ENCODE data around the gene SEPHS2. TPM values are rescaled to one million over a fixed set of nuclear protein-coding genes. Genes with fewer than 3 reads are reported as not detected.

SEPHS2 gene
- total RNA-seq, 1 experiment from 2014 or later = 52.6 TPM

DNA sequence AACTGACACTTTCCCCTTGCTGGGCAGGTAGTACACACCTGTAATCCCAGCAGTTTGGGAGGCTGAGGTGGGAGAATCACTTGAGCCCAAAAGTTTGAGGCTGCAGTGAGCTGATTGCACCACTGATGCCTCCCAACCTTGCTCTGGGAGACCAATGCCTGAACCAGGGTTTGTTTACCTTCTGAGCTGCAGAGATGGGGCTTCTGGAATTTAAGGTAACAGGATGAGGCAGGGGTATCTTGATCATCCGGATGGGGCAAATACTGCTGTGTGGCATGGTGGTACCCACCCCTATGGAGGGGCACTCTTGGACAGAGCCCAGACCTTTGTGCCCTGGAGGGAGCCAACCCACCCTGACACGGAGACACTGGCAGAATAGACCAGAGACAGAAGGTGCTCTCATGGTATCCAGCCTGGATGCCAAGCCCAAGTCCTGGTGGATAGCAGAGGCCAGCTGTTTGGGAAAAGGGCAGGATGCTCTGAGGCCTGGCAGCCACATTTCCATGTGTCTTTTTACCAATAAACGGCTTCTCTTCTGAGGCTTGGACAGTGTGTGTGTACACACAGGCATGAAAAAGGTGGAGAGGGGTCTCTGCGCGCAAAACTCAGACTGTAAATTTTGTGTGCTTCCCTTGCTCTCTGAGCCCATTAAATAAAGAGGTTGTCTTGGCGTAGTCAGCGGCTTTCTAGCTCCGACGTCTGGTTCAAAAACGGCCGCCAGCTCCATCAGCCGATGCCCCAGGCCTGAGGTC is 46.1 kb downstream of the SEPHS2 start:
- Mint-ChIP-seq H3K27ac (peak overlapping the region; percentile 96 to 98 (median 98)), H3K36me3 (ENCODE audit: insufficient read depth in 1 of 3, low read depth in 3 of 3) (peaks cover 9 to 33% (median 20%) of the 10 kb centered on the region in 3 experiments; a peak in 6 of 7 replicates), H3K27me3 (ENCODE audit: low read depth) (peaks cover 2% of the 10 kb centered on the region), H3K9me3 (no peaks in the 10 kb centered on the region; a peak in 1 of 5 replicates), H3K4me3 (peak overlapping the region; percentile 67 to 84), H3K4me1 (peaks cover 27 to 34% of the 10 kb centered on the region in 2 experiments)
- H3K23me2 ChIP-seq (ENCODE audit: insufficient read length, low read depth, low read length, poor library complexity, severe bottlenecking) = peaks cover 15% of the 10 kb centered on the region
- H4K5ac ChIP-seq (ENCODE audit: insufficient read length, low read depth, low read length) = no peak overlapping the region
- no peaks in the 10 kb centered on the region for H4K20me1 ChIP-seq (ENCODE audit: control insufficient read depth, insufficient read depth, insufficient read length)
- no peak overlapping the region for H4K8ac ChIP-seq (replicated peaks; ENCODE audit: insufficient read length, low read depth, low read length)
- H3K4ac ChIP-seq (ENCODE audit: low read depth, low read length) = no peak overlapping the region; the same call in 1 of the 2 replicates
- H3K4me2 ChIP-seq (ENCODE audit: insufficient read depth, insufficient read length, low read length) = peak overlapping the region; percentile 47
- H2AFZ ChIP-seq (ENCODE audit: low read length) = no peak overlapping the region
- no peak overlapping the region for H2BK120ac ChIP-seq (ENCODE audit: low read depth, low read length, poor library complexity, severe bottlenecking)
- peak overlapping the region; percentile 42; the same call in 1 of the 2 replicates for H3K14ac ChIP-seq (ENCODE audit: insufficient read depth, low read length)
- H3K56ac ChIP-seq (ENCODE audit: insufficient read length, low read depth, low read length) = no peak overlapping the region
- peak overlapping the region; percentile 12 for H3K27ac ChIP-seq (ENCODE audit: insufficient read length, low read depth, low read length)
- no peak overlapping the region for H2BK20ac ChIP-seq (ENCODE audit: low read depth, low read length, poor library complexity, severe bottlenecking)
- no peak overlapping the region for H2BK15ac ChIP-seq (ENCODE audit: low read depth, low read length)
- no peak overlapping the region for H3K23ac ChIP-seq (ENCODE audit: insufficient read length, low read depth, low read length)
- H3T11ph ChIP-seq (ENCODE audit: low read length) = no peak overlapping the region
- peaks cover 4% of the 10 kb centered on the region; the same call in 1 of the 2 replicates for H3K79me2 ChIP-seq (ENCODE audit: insufficient read depth, low read length)
- H2BK12ac ChIP-seq (ENCODE audit: insufficient read length, low read depth, low read length) = no peak overlapping the region
- no peak overlapping the region for H2AK5ac ChIP-seq (ENCODE audit: insufficient read length, low read length)
- H3K79me1 ChIP-seq (ENCODE audit: insufficient read depth, low read depth, low read length, poor library complexity, severe bottlenecking) = no peaks in the 10 kb centered on the region
- H3K18ac ChIP-seq (ENCODE audit: insufficient read length, low read depth, low read length) = peak overlapping the region; percentile 59
- TF ChIP-seq CTCF (conservative IDR thresholded peaks at IDR 0.05) = no peak
- peak overlapping the region; percentile 75 for H3K9ac ChIP-seq (ENCODE audit: extremely low read depth, insufficient read length, low read length)
- peak; percentile 37 for DNase-seq
- H4K91ac ChIP-seq (ENCODE audit: insufficient read length, low read depth, low read length) = no peak overlapping the region
- no peaks in the 10 kb centered on the region; the same call in 1 of the 2 replicates for H3K4me1 ChIP-seq (ENCODE audit: insufficient read depth, low read length)
- no peaks in the 10 kb centered on the region for H3K27me3 ChIP-seq (ENCODE audit: insufficient read depth, low read length)
- no CpG with 5 or more reads among the region's 12 CpGs for WGBS (ENCODE audit: extremely low coverage, insufficient read length, low lambda C conversion rate)
- H2BK5ac ChIP-seq (ENCODE audit: insufficient read length, low read length) = no peak overlapping the region
- H3K9me3 ChIP-seq (ENCODE audit: control insufficient read depth, low read depth, low read length) = no peaks in the 10 kb centered on the region
